ENCODE measurements around the gene SORCS3. TPM values are rescaled to one million over a fixed set of nuclear protein-coding genes. Genes with fewer than 3 reads are reported as not detected.

The SORCS3 gene
- total RNA-seq, 1 donor from 2014 or later: 4.2 TPM

DNA sequence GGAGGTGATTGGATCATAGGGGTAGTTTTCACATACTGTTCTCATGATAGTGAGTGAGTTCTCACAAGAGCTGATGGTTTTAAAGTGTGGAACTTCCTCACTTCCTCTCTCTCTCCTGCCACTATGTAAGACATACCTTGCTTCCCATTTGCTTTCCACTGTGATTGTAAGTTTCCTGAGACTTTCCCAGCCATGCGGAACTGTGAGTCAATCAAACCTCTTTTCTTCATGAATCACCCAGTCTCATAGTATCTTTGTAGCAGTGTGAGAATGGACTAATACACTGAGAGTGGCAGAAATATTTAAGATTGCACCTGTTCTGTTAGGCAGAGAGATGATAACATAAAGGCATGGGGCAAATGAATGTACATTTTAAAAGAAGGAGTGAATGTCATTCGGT, 507.8 kb downstream of the SORCS3 start:
- no peak overlapping the region for H3K4me3 Mint-ChIP-seq
- no peak for DNase-seq (ENCODE audit: extremely low spot score, unreplicated experiment)
- no peaks in the 10 kb centered on the region for H3K36me3 Mint-ChIP-seq

GRCh38 chr10:105149371-105149891, 508.3 kb downstream of the SORCS3 start:
- DNase-seq (ENCODE audit: extremely low spot score, unreplicated experiment): no peak
- TF ChIP-seq, protein P1, sequence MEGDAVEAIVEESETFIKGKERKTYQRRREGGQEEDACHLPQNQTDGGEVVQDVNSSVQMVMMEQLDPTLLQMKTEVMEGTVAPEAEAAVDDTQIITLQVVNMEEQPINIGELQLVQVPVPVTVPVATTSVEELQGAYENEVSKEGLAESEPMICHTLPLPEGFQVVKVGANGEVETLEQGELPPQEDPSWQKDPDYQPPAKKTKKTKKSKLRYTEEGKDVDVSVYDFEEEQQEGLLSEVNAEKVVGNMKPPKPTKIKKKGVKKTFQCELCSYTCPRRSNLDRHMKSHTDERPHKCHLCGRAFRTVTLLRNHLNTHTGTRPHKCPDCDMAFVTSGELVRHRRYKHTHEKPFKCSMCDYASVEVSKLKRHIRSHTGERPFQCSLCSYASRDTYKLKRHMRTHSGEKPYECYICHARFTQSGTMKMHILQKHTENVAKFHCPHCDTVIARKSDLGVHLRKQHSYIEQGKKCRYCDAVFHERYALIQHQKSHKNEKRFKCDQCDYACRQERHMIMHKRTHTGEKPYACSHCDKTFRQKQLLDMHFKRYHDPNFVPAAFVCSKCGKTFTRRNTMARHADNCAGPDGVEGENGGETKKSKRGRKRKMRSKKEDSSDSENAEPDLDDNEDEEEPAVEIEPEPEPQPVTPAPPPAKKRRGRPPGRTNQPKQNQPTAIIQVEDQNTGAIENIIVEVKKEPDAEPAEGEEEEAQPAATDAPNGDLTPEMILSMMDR (conservative IDR thresholded peaks at IDR 0.05): no peak
- H3K36me3 Mint-ChIP-seq: no peaks in the 10 kb centered on the region
- H3K4me3 Mint-ChIP-seq: no peak overlapping the region
- no peaks in the 10 kb centered on the region for H3K27me3 Mint-ChIP-seq
- H3K4me1 Mint-ChIP-seq (ENCODE audit: unreplicated experiment): no peaks in the 10 kb centered on the region
- H3K27ac Mint-ChIP-seq: no peak overlapping the region
- no peaks in the 10 kb centered on the region for H3K9me3 Mint-ChIP-seq

More for the DNA sequence above, 507.8 kb downstream of the SORCS3 start:
- no peaks in the 10 kb centered on the region for H3K9me3 Mint-ChIP-seq
- no peaks in the 10 kb centered on the region for H3K4me1 Mint-ChIP-seq (ENCODE audit: unreplicated experiment)
- no peaks in the 10 kb centered on the region for H3K27me3 Mint-ChIP-seq
- TF ChIP-seq, protein P1 (conservative IDR thresholded peaks at IDR 0.05): no peak
- no peak overlapping the region for H3K27ac Mint-ChIP-seq

DNA sequence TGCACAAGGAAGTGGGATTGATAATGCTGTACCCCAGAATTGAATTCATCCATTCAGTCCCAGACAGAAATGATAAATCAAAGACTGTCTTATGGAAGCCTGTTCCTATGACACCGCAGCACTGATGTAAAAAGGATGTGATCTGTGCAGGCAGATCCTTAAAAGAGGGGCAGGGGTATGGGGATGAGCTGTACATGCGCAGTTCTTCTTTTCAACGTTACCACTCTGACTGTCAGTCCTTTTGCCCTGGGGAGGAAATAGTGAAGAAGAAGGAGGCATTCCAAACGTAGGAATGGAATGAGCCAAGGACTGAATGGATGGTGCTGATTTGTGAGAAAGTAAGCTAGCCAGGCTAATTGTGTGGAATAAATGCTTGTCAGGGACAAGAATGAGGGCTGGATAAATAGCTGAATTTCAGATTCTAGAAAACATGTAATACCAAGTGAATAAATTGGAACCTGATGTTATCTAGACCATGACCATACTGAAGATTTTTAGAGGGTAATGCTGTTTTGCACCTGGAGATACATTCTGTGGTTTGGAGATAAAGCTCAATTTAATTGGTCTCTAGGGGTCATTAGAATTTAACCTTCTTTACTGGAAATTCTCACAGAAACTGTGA, 509.3 kb downstream of the SORCS3 start:
- Mint-ChIP-seq H3K36me3 (no peaks in the 10 kb centered on the region), H3K9me3 (no peaks in the 10 kb centered on the region), H3K4me3 (no peak overlapping the region), H3K27ac (no peak overlapping the region), H3K27me3 (no peaks in the 10 kb centered on the region), H3K4me1 (ENCODE audit: unreplicated experiment) (no peaks in the 10 kb centered on the region)
- DNase-seq (ENCODE audit: extremely low spot score, unreplicated experiment): no peak
- TF ChIP-seq, protein P1 (conservative IDR thresholded peaks at IDR 0.05): no peak

DNA sequence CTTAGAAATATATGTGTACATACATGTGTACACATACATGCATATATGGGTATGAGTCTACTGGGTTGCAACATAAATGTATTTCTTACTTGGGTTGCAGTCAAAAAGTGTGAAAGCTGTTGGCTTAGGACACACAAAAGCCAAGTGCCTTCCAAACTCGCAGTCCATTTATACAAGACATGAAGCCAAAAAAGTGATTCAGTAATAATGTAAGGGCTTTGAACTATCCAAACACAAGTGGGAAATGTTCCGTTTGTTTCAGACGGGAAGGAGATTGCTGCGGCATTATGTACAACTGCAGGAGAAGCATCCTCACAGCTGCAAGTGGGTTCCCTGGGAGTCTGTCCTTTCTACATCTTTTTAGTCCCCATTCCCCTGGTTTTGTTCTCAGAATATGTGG, 513.6 kb downstream of the SORCS3 start:
- Mint-ChIP-seq H3K4me3 (no peak overlapping the region), H3K27me3 (peaks cover 3% of the 10 kb centered on the region), H3K4me1 (ENCODE audit: unreplicated experiment) (peaks cover 4% of the 10 kb centered on the region), H3K36me3 (no peaks in the 10 kb centered on the region), H3K27ac (no peak overlapping the region), H3K9me3 (no peaks in the 10 kb centered on the region)
- TF ChIP-seq, protein P1 (conservative IDR thresholded peaks at IDR 0.05): no peak
- no peak for DNase-seq (ENCODE audit: extremely low spot score, unreplicated experiment)

DNA sequence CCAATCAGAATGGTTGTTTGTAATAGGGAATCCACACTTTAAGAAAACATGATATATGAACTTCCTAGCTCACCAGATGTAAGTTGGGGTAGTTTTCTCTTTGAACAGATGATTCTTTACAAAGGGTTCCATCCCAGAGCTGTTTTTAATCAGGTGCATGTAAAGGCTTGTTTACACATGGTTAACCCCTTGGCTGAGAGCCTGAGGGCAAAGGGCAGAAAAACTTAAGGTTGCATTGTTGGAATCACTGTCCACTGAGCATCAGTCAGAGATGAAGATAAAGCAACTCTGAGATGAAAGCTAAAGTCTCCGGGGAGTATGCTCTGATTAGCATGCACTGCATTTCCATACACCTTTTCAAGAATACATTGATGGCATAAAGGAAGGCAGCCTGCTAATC, 518.2 kb downstream of the SORCS3 start:
- Mint-ChIP-seq H3K27me3 (peaks cover 3% of the 10 kb centered on the region), H3K4me3 (no peak overlapping the region), H3K4me1 (ENCODE audit: unreplicated experiment) (peaks cover 4% of the 10 kb centered on the region), H3K36me3 (no peaks in the 10 kb centered on the region), H3K27ac (no peak overlapping the region), H3K9me3 (no peaks in the 10 kb centered on the region)
- DNase-seq (ENCODE audit: extremely low spot score, unreplicated experiment): no peak
- TF ChIP-seq, protein P1 (conservative IDR thresholded peaks at IDR 0.05): no peak
